Measurements from ENCODE around the gene LMO1. TPM values are rescaled to one million over a fixed set of nuclear protein-coding genes. Genes with fewer than 3 reads are reported as not detected.

Gene LMO1
- total and polyA plus RNA-seq, 2 of the 13 experiments (the other 11 are each of a cell fraction or from before 2014, with no cell fraction given), result not detected

- TF ChIP-seq, protein P1, sequence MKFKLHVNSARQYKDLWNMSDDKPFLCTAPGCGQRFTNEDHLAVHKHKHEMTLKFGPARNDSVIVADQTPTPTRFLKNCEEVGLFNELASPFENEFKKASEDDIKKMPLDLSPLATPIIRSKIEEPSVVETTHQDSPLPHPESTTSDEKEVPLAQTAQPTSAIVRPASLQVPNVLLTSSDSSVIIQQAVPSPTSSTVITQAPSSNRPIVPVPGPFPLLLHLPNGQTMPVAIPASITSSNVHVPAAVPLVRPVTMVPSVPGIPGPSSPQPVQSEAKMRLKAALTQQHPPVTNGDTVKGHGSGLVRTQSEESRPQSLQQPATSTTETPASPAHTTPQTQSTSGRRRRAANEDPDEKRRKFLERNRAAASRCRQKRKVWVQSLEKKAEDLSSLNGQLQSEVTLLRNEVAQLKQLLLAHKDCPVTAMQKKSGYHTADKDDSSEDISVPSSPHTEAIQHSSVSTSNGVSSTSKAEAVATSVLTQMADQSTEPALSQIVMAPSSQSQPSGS (CRISPR knock-in tag; IDR thresholded peaks at IDR 0.05), result no peak
- TF ChIP-seq RFX1 (IDR thresholded peaks at IDR 0.05), result no peak
- TF ChIP-seq ZNF572 (CRISPR knock-in tag; IDR thresholded peaks at IDR 0.05), result no peak
- TF ChIP-seq SNRNP70 (IDR thresholded peaks at IDR 0.05; ENCODE audit: low read depth, low read length), result no peak
- no peak for TF ChIP-seq REPIN1 (CRISPR knock-in tag; IDR thresholded peaks at IDR 0.05; ENCODE audit: borderline replicate concordance, low read depth)
- no peak for TF ChIP-seq TCF7 (IDR thresholded peaks at IDR 0.05; ENCODE audit: low read depth)
- TF ChIP-seq, protein P2, sequence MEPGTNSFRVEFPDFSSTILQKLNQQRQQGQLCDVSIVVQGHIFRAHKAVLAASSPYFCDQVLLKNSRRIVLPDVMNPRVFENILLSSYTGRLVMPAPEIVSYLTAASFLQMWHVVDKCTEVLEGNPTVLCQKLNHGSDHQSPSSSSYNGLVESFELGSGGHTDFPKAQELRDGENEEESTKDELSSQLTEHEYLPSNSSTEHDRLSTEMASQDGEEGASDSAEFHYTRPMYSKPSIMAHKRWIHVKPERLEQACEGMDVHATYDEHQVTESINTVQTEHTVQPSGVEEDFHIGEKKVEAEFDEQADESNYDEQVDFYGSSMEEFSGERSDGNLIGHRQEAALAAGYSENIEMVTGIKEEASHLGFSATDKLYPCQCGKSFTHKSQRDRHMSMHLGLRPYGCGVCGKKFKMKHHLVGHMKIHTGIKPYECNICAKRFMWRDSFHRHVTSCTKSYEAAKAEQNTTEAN (CRISPR knock-in tag; conservative IDR thresholded peaks at IDR 0.05), result no peak
- TF ChIP-seq SMARCE1 (IDR thresholded peaks at IDR 0.05; ENCODE audit: borderline replicate concordance), result no peak
- TF ChIP-seq KMT2B (CRISPR knock-in tag; IDR thresholded peaks at IDR 0.05), result no peak
- TF ChIP-seq NONO (IDR thresholded peaks at IDR 0.05), result no peak
- TF ChIP-seq NONO (CRISPR knock-in tag; conservative IDR thresholded peaks at IDR 0.05), result no peak
- TF ChIP-seq ZNF383 (CRISPR knock-in tag; IDR thresholded peaks at IDR 0.05; ENCODE audit: borderline replicate concordance), result no peak
- TF ChIP-seq, protein P3, sequence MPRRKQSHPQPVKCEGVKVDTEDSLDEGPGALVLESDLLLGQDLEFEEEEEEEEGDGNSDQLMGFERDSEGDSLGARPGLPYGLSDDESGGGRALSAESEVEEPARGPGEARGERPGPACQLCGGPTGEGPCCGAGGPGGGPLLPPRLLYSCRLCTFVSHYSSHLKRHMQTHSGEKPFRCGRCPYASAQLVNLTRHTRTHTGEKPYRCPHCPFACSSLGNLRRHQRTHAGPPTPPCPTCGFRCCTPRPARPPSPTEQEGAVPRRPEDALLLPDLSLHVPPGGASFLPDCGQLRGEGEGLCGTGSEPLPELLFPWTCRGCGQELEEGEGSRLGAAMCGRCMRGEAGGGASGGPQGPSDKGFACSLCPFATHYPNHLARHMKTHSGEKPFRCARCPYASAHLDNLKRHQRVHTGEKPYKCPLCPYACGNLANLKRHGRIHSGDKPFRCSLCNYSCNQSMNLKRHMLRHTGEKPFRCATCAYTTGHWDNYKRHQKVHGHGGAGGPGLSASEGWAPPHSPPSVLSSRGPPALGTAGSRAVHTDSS (CRISPR knock-in tag; conservative IDR thresholded peaks at IDR 0.05), result no peak
- TF ChIP-seq POGZ (CRISPR knock-in tag; IDR thresholded peaks at IDR 0.05), result no peak
- Histone ChIP-seq H3K9ac (ENCODE audit: insufficient read depth, low read depth, low read length) (no peak overlapping the region), H3K4me1 (ENCODE audit: insufficient read depth, low read length) (no peaks in the 10 kb centered on the region), H3K9me3 (ENCODE audit: low read length) (no peaks in the 10 kb centered on the region), H2AFZ (ENCODE audit: low read length) (no peak overlapping the region), H3K4me2 (ENCODE audit: low read depth, low read length) (no peak overlapping the region), H3K36me3 (replicated peaks in 1 of 2; ENCODE audit: control insufficient read depth in 1 of 2, insufficient read depth in 2 of 2, low read length in 2 of 2) (no peaks in the 10 kb centered on the region), H3K79me2 (ENCODE audit: insufficient read depth, low read length) (no peaks in the 10 kb centered on the region), H4K20me1 (ENCODE audit: insufficient read depth, low read length) (no peaks in the 10 kb centered on the region), H3K27me3 (ENCODE audit: control insufficient read depth in 1 of 2, insufficient read depth in 2 of 2, low read length in 2 of 2) (peaks cover 0 to 21% of the 10 kb centered on the region in 2 experiments; a peak in 2 of 5 replicates), H3K4me3 (replicated peaks in 1 of 3; ENCODE audit: insufficient read depth in 1 of 3, low read depth in 2 of 3, low read length in 3 of 3) (no peak overlapping the region), H3K27ac (ENCODE audit: extremely low read length, insufficient read depth, low read length) (no peak overlapping the region)
- CTCF ChIA-PET (ENCODE audit: low intra/inter-chr PET ratio, low total read pairs), result no interaction called here
- intact Hi-C loops (cut with micrococcal nuclease; ENCODE audit: unreplicated experiment) (no loop called here), in situ Hi-C loops (cut with HindIII; ENCODE audit: extremely low pct_ligation_motif_present, low pct_unique_long_range_greater_than_20kb) (no loop called here)
- DNase-seq (ENCODE audit: low spot score), result no peak
- POLR2A ChIA-PET, result no interaction called here
- no TSS peak for BruUV-seq (replicated peaks)
- FAIRE-seq, result no peak
- 51% methylated on average over 10 of the region's 10 CpGs for WGBS (ENCODE audit: low lambda C conversion rate)
- ATAC-seq, result no peak
Observed at GRCh38 chr11:8292351-8292750, 28.7 kb upstream of the LMO1 start.

All from HepG2 (cell line).